Nephron progenitor cell (in vitro differentiated cells): ENCODE measurements around the gene CUZD1.

Source experiments
- DNase-seq: peaks from one replicate; pipeline ENCODE4 v3.0.0; 2021
- H3K27ac Mint-ChIP-seq: 2 replicates; pipeline ENCODE4 v1.8.0; 2021; ENCODE audit warnings: mild to moderate bottlenecking, moderate library complexity, mixed read lengths
- H3K27me3 Mint-ChIP-seq: 2 replicates; pipeline ENCODE4 v1.8.0; 2021; ENCODE audit warnings: mild to moderate bottlenecking, low read depth, mixed read lengths; ENCODE audit not compliant: poor library complexity
- H3K36me3 Mint-ChIP-seq: 2 replicates; pipeline ENCODE4 v1.8.0; 2021; ENCODE audit warnings: low read depth, mixed read lengths
- H3K4me1 Mint-ChIP-seq: 2 replicates; pipeline ENCODE4 v1.8.0; 2021; ENCODE audit warnings: mixed read lengths
- H3K4me3 Mint-ChIP-seq: 2 replicates; pipeline ENCODE4 v1.8.0; 2021; ENCODE audit warnings: mild to moderate bottlenecking, moderate library complexity, mixed read lengths
- H3K9me3 Mint-ChIP-seq: 2 replicates; pipeline ENCODE4 v1.8.0; 2021; ENCODE audit warnings: mild to moderate bottlenecking, moderate library complexity, mixed read lengths
- TF ChIP-seq, protein P1 (sequence below): fragments of 200-600 bp; sonication (generic); IDR thresholded peaks from 2 replicates; pipeline ENCODE4 v1.5.0; 2021; ENCODE audit warnings: antibody characterized with exemption

Gene CUZD1

DNA sequence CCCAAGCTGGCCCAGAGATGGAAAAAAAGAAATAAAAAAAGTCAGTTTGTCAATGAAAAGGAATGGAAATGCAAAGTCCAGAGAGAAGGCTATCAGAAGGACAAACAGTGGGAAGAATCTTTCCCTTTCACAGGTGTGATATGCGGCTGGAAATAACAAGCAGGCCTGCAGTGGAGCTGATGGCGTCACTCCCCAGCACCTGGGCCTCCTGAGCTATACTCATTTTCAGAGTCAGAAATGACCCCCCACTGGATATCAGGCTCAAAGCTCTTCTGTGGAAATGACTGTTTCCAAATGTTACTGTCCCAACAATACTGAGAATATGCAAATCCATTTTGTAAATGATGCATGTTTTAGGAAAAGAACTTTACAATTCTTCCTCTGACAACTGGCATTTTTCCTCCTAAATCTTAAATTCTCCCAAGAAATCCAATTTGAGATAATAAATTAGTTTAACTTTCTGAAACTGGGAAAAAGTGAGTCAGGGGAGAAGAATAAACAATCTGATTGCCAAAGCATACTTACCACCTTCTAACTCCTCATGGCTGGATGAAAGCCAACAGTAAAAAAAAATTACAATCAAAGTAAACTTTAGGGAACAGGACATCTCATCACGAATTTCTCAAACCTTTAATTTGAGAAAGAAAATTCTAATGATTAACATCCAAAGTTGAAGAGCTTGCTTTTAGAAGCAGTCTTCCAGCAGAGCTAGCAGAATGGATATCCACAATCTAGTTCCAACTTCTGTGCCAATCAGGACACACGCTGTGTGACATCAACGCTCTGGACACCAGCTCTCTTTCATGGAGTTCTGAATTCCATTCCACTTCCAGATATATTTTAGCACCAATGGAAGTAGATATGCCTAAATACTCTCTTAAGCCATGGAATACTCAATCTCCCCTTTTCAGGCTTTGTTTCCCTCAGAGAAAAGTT, 5.3 kb upstream of the CUZD1 start:
- Mint-ChIP-seq H3K4me3 (no peak overlapping the region), H3K9me3 (no peaks in the 10 kb centered on the region), H3K4me1 (peaks cover 7% of the 10 kb centered on the region), H3K27ac (no peak overlapping the region), H3K27me3 (peaks cover 8% of the 10 kb centered on the region), H3K36me3 (no peaks in the 10 kb centered on the region)
- TF ChIP-seq, protein P1, sequence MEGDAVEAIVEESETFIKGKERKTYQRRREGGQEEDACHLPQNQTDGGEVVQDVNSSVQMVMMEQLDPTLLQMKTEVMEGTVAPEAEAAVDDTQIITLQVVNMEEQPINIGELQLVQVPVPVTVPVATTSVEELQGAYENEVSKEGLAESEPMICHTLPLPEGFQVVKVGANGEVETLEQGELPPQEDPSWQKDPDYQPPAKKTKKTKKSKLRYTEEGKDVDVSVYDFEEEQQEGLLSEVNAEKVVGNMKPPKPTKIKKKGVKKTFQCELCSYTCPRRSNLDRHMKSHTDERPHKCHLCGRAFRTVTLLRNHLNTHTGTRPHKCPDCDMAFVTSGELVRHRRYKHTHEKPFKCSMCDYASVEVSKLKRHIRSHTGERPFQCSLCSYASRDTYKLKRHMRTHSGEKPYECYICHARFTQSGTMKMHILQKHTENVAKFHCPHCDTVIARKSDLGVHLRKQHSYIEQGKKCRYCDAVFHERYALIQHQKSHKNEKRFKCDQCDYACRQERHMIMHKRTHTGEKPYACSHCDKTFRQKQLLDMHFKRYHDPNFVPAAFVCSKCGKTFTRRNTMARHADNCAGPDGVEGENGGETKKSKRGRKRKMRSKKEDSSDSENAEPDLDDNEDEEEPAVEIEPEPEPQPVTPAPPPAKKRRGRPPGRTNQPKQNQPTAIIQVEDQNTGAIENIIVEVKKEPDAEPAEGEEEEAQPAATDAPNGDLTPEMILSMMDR = no peak
- DNase-seq = no peak

DNA sequence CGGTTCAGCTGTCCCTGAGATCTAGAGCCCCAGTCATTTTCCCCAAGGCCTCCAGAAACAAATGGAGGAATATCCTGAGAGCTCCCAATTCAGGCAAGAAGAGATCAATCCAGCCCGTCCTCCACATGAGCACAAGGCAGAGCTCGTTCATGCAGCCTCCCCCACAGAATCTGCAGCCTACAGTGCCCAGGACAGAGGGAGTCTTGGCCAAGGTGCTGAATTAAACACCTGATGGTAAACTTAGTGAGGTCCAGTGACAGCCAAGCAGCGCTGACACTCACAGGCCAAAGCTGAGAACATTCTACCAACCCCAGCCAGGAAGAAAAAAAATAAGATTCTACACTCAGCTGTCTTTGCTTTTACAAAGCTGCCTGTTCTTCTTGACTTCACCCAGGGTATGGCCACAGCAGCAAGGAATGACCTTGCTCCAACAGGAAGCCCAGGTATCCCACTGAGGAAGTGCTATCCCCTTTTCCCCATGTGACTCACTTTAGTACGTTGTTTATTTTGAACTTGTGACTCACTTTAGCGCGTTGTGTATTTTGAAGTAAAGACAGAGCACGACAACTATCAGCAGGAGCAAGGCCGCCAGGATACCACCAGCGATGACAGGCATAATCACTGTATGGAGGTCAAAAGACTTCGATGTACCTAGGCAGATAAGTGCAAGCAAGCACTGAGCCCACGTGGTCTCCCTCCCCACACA, 4.4 kb upstream of the CUZD1 start:
- peaks cover 3% of the 10 kb centered on the region for H3K27me3 Mint-ChIP-seq

DNA sequence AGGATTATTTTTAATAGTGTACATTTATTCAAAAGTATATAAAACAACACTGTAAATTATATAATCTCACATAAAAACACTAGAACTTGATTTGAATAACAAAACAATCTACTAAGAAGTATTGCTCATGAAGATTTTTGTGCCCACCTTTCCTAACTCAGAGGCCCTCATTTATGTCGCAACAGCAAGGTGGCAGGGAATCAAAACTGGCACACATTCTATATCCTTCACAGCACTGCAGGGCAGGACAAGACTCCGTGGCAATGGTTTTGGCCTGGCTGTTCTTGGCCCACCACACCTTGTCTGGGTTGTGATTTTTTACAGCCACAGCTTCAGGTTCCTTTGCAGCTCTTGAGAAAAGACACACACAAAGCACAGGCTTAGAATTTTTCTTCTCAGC, 3.4 kb upstream of the CUZD1 start:
- Mint-ChIP-seq H3K4me1 (peaks cover 7% of the 10 kb centered on the region), H3K9me3 (no peaks in the 10 kb centered on the region)

More for the DNA sequence above, 4.4 kb upstream of the CUZD1 start:
- peaks cover 7% of the 10 kb centered on the region for H3K4me1 Mint-ChIP-seq
- no peaks in the 10 kb centered on the region for H3K9me3 Mint-ChIP-seq
- DNase-seq = no peak
- H3K4me3 Mint-ChIP-seq = no peak overlapping the region
- H3K36me3 Mint-ChIP-seq = no peaks in the 10 kb centered on the region
- TF ChIP-seq, protein P1 = no peak
- H3K27ac Mint-ChIP-seq = no peak overlapping the region

DNA sequence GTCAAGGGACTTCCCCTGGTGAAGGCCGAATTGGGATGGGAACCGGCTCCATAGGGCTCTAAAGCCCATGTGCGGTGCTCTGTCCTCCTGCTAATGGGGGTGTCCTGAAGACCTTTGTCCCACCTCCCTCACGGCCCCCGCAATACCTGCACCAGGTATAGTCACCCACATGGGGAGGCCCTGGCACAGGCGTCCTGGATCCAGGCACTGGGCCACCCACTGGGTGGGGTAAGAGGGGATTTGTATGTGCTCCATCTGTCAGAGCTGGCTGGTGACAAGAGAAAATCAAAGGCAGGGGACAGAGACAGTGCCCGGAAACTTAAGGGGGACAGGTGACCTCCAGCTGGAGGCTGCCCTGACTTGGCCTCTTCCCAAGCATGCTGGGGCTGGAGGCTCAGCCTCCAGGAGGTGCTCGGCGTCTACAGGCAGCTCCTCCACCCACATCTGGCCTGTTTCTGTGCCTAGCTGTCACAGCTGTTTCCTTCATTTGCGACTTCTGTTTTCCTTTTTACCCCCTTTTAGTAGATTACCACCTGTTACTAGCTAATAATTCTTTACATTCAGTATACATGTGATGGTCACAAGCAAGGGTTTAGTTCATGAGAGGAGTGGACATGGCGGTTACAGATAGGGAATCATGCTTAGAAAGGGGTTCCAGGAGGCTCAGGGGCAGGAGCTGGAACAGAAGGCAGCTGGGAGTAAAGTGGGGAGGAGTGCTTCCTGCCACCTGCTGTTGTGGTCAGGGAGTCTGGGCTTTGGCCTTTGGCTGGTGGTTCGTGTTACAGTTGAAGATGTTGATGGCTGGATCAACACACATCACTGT, 2.3 kb upstream of the CUZD1 start:
- TF ChIP-seq, protein P1 = no peak
- no peak for DNase-seq
- peaks cover 3% of the 10 kb centered on the region for H3K27me3 Mint-ChIP-seq
- no peak overlapping the region for H3K4me3 Mint-ChIP-seq
- H3K36me3 Mint-ChIP-seq = no peaks in the 10 kb centered on the region
- peaks cover 7% of the 10 kb centered on the region for H3K4me1 Mint-ChIP-seq
- H3K27ac Mint-ChIP-seq = peak overlapping the region; percentile 53
- H3K9me3 Mint-ChIP-seq = no peaks in the 10 kb centered on the region

More for the DNA sequence above, 3.4 kb upstream of the CUZD1 start:
- TF ChIP-seq, protein P1 = no peak
- Mint-ChIP-seq H3K27ac (no peak overlapping the region), H3K36me3 (no peaks in the 10 kb centered on the region), H3K27me3 (peaks cover 3% of the 10 kb centered on the region), H3K4me3 (no peak overlapping the region)
- no peak for DNase-seq

DNA sequence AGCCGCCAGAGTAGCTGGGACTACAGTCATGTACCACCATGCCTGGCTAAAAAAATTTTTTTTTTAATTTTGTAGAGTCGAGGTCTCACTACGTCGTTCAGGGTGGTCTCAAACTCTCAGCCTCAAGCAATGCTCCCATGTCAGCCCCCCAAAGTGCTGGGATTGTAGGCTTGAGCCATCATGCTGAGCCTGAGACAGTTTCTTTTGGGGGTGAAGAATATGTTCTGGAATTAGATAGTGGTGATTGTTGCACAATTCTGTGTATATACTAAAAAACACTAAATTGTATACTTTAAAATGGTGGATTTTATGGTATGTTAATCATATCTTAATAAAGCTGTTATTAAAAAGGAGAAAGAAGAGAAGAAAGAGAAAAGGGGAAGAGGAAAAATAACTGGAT, 1.5 kb downstream of the CUZD1 start:
- TF ChIP-seq, protein P1 = no peak
- no peak overlapping the region for H3K4me3 Mint-ChIP-seq
- DNase-seq = no peak
- no peak overlapping the region for H3K27ac Mint-ChIP-seq
- H3K27me3 Mint-ChIP-seq = peaks cover 5% of the 10 kb centered on the region
- H3K9me3 Mint-ChIP-seq = peaks cover 5% of the 10 kb centered on the region
- peaks cover 7% of the 10 kb centered on the region for H3K4me1 Mint-ChIP-seq
- H3K36me3 Mint-ChIP-seq = no peaks in the 10 kb centered on the region
